Stomach (tissue), 19 donors: ENCODE data around the gene RPS15. TPM values are rescaled to one million over a fixed set of nuclear protein-coding genes. Genes with fewer than 3 reads are reported as not detected.

Source experiments
- DNase-seq, 2 donors: peaks; one replicate each; pipeline versions ENCODE4 v3.0.0 to v3.0.0-alpha.2; 2013 to 2019
- H3K27ac ChIP-seq, 5 donors: fragments of 200-600 bp in 4 of 5; sonication (generic) in 4 of 5; one replicate each; pipeline ENCODE4 v1.5.1; 2013 to 2019; ENCODE audit warnings: mild to moderate bottlenecking in 1 of 5, moderate library complexity in 1 of 5
- H3K27me3 ChIP-seq, 3 donors: fragments of 200-600 bp; sonication (generic); one replicate each; pipeline ENCODE4 v1.5.1; 2017 to 2019; ENCODE audit warnings: mixed run types in 1 of 3
- H3K36me3 ChIP-seq, 4 donors: fragments of 200-600 bp; sonication (generic); 1 replicate in 3 of 4; 2 replicates in 1 of 4; pipeline ENCODE4 v1.5.1; 2016 to 2019
- H3K4me1 ChIP-seq, 4 donors: fragments of 200-600 bp; sonication (generic); one replicate each; pipeline ENCODE4 v1.5.1; 2016 to 2019
- H3K4me3 ChIP-seq, 4 donors: fragments of 200-600 bp; sonication (generic) in 3 of 4; one replicate each; pipeline ENCODE4 v1.5.1; 2016 to 2019; ENCODE audit warnings: mild to moderate bottlenecking in 1 of 4
- H3K9me3 ChIP-seq, 4 donors: fragments of 200-600 bp; sonication (generic); one replicate each; pipeline ENCODE4 v1.5.1; 2016 to 2019
- CTCF ChIP-seq, 7 experiments: fragments of 450-650 bp in 4 of 7; fragments of 200-600 bp in 3 of 7; sonication (generic) in 3 of 7; IDR thresholded peaks; one replicate each; pipeline ENCODE4 v1.5.1; 2016 to 2019; ENCODE audit warnings: antibody characterized with exemption in 7 of 7, control low read depth in 2 of 7, mild to moderate bottlenecking in 1 of 7
- EP300 ChIP-seq: sonication (generic); formaldehyde crosslinking; IDR thresholded peaks from one replicate; pipeline ENCODE4 v1.6.1; 2017; ENCODE audit warnings: antibody characterized with exemption
- POLR2A ChIP-seq, 4 donors: fragments of 450-650 bp; IDR thresholded peaks; one replicate each; pipeline ENCODE4 v1.6.1; 2016; ENCODE audit warnings: antibody characterized with exemption in 4 of 4, control low read depth in 2 of 4, mild to moderate bottlenecking in 1 of 4, moderate library complexity in 1 of 4
- POLR2AphosphoS5 ChIP-seq, 3 donors: sonication (generic); formaldehyde crosslinking; IDR thresholded peaks; one replicate each; pipeline ENCODE4 v1.6.1; 2016; ENCODE audit warnings: antibody characterized with exemption in 3 of 3
- WGBS, 5 donors: extraction: QIAGEN DNeasy Blood & Tissue Kit in 3 of 5; methylation state at CpG; one replicate each; pipeline versions ENCODE4 v1.1.5 to v1.1.7; 2013 to 2018; 5-methylcytosine and 5-hydroxymethylcytosine counted together
- intact Hi-C: fragments of 100-400 bp; cut with DNase I; formaldehyde crosslinking; loops from one replicate; pipeline ENCODE4 v1.15.1; 2023; ENCODE audit warnings: low total_unique reads
- long read RNA-seq, 10 donors: transcript quantifications; one replicate each; lab custom pipeline, GENCODE V29; 2026
- polyA plus RNA-seq, 3 donors: library from polyadenylated mRNA; stranded (reverse); fragments of 200-250 nt; gene quantifications; one replicate each; pipeline ENCODE4 v1.2.3, GENCODE V29; 2013
- total RNA-seq, 5 donors: library from RNA; depleted of rRNA; stranded (reverse); fragments of >200 nt; gene quantifications; one replicate each; pipeline versions ENCODE4 v1.1.0 to v1.2.3, GENCODE V29; 2014 to 2016
- donor health status: healthy with polysubstance abuse.
- donor health status: Bipolar disorder and iron deficiency.
- donor health status: healthy.

The RPS15 gene
- 1,000 to 10,000 TPM in 4 of 5 donors, 100 to 1,000 TPM in 1; 428 to 2,471 (median 1,694) TPM for total RNA-seq
- 1,000 to 10,000 TPM; 2,846 to 4,539 (median 3,866) TPM for polyA plus RNA-seq
- long read RNA-seq, donor 1, transcript RPS15-210 (3 exons, 873 nt) = minor isoform, 19 of 237 reads
- long read RNA-seq, donor 1, transcript RPS15-203 (3 exons, 570 nt) = minor isoform, 7 of 237 reads
- long read RNA-seq, donor 1, transcript RPS15-209 (4 exons, 510 nt) = major isoform, 186 of 237 reads
- long read RNA-seq, donor 1, transcript RPS15-201 (4 exons, 534 nt) = minor isoform, 6 of 237 reads
- long read RNA-seq, donor 1, partial matches to known transcripts = 7 of 237 reads
- long read RNA-seq, donor 1, other reads (novel, unspliced or antisense) = 9 of 237 reads
- long read RNA-seq, donor 2, transcript RPS15-201 (4 exons, 534 nt) = minor isoform, 5 of 247 reads
- long read RNA-seq, donor 2, transcript RPS15-203 (3 exons, 570 nt) = minor isoform, 5 of 247 reads
- long read RNA-seq, donor 2, transcript RPS15-209 (4 exons, 510 nt) = major isoform, 196 of 247 reads
- long read RNA-seq, donor 2, transcript RPS15-210 (3 exons, 873 nt) = minor isoform, 29 of 247 reads
- long read RNA-seq, donor 2, partial matches to known transcripts = 0 of 247 reads
- long read RNA-seq, donor 2, other reads (novel, unspliced or antisense) = 9 of 247 reads
- long read RNA-seq, donor 3, transcript RPS15-201 (4 exons, 534 nt) = minor isoform, 11 of 375 reads
- long read RNA-seq, donor 3, transcript RPS15-210 (3 exons, 873 nt) = minor isoform, 22 of 375 reads
- long read RNA-seq, donor 3, transcript RPS15-209 (4 exons, 510 nt) = major isoform, 308 of 375 reads
- long read RNA-seq, donor 3, partial matches to known transcripts = 5 of 375 reads
- long read RNA-seq, donor 3, other reads (novel, unspliced or antisense) = 23 of 375 reads
- long read RNA-seq, donor 4, transcript RPS15-203 (3 exons, 570 nt) = minor isoform, 5 of 44 reads
- long read RNA-seq, donor 4, transcript RPS15-209 (4 exons, 510 nt) = major isoform, 34 of 44 reads
- long read RNA-seq, donor 4, partial matches to known transcripts = 0 of 44 reads
- long read RNA-seq, donor 4, other reads (novel, unspliced or antisense) = 0 of 44 reads
- long read RNA-seq, donor 5, transcript RPS15-201 (4 exons, 534 nt) = minor isoform, 25 of 630 reads
- long read RNA-seq, donor 5, transcript RPS15-210 (3 exons, 873 nt) = minor isoform, 35 of 630 reads
- long read RNA-seq, donor 5, transcript RPS15-209 (4 exons, 510 nt) = major isoform, 521 of 630 reads
- long read RNA-seq, donor 5, transcript RPS15-203 (3 exons, 570 nt) = minor isoform, 7 of 630 reads
- long read RNA-seq, donor 5, partial matches to known transcripts = 10 of 630 reads
- long read RNA-seq, donor 5, other reads (novel, unspliced or antisense) = 32 of 630 reads
- long read RNA-seq, donor 6, transcript RPS15-210 (3 exons, 873 nt) = minor isoform, 70 of 829 reads
- long read RNA-seq, donor 6, transcript RPS15-201 (4 exons, 534 nt) = minor isoform, 18 of 829 reads
- long read RNA-seq, donor 6, transcript RPS15-209 (4 exons, 510 nt) = major isoform, 654 of 829 reads
- long read RNA-seq, donor 6, transcript RPS15-203 (3 exons, 570 nt) = minor isoform, 12 of 829 reads
- long read RNA-seq, donor 6, partial matches to known transcripts = 17 of 829 reads
- long read RNA-seq, donor 6, other reads (novel, unspliced or antisense) = 52 of 829 reads
- long read RNA-seq, donor 7, transcript RPS15-203 (3 exons, 570 nt) = minor isoform, 24 of 666 reads
- long read RNA-seq, donor 7, transcript RPS15-210 (3 exons, 873 nt) = minor isoform, 40 of 666 reads
- long read RNA-seq, donor 7, transcript RPS15-209 (4 exons, 510 nt) = major isoform, 537 of 666 reads
- long read RNA-seq, donor 7, transcript RPS15-201 (4 exons, 534 nt) = minor isoform, 28 of 666 reads
- long read RNA-seq, donor 7, partial matches to known transcripts = 17 of 666 reads
- long read RNA-seq, donor 7, other reads (novel, unspliced or antisense) = 15 of 666 reads
- long read RNA-seq, donor 8, transcript RPS15-203 (3 exons, 570 nt) = minor isoform, 22 of 594 reads
- long read RNA-seq, donor 8, transcript RPS15-209 (4 exons, 510 nt) = major isoform, 503 of 594 reads
- long read RNA-seq, donor 8, transcript RPS15-210 (3 exons, 873 nt) = minor isoform, 19 of 594 reads
- long read RNA-seq, donor 8, transcript RPS15-201 (4 exons, 534 nt) = minor isoform, 24 of 594 reads
- long read RNA-seq, donor 8, partial matches to known transcripts = 15 of 594 reads
- long read RNA-seq, donor 8, other reads (novel, unspliced or antisense) = 9 of 594 reads
- long read RNA-seq, donor 9, transcript RPS15-209 (4 exons, 510 nt) = major isoform, 406 of 537 reads
- long read RNA-seq, donor 9, transcript RPS15-201 (4 exons, 534 nt) = minor isoform, 25 of 537 reads
- long read RNA-seq, donor 9, transcript RPS15-210 (3 exons, 873 nt) = minor isoform, 11 of 537 reads
- long read RNA-seq, donor 9, transcript RPS15-203 (3 exons, 570 nt) = minor isoform, 54 of 537 reads
- long read RNA-seq, donor 9, partial matches to known transcripts = 30 of 537 reads
- long read RNA-seq, donor 9, other reads (novel, unspliced or antisense) = 10 of 537 reads
- long read RNA-seq, donor 10, transcript RPS15-209 (4 exons, 510 nt) = major isoform, 170 of 217 reads
- long read RNA-seq, donor 10, transcript RPS15-201 (4 exons, 534 nt) = minor isoform, 12 of 217 reads
- long read RNA-seq, donor 10, transcript RPS15-210 (3 exons, 873 nt) = minor isoform, 15 of 217 reads
- long read RNA-seq, donor 10, transcript RPS15-203 (3 exons, 570 nt) = minor isoform, 10 of 217 reads
- long read RNA-seq, donor 10, partial matches to known transcripts = 0 of 217 reads
- long read RNA-seq, donor 10, other reads (novel, unspliced or antisense) = 8 of 217 reads

GRCh38 chr19:1438035-1438932 lies at the start of gene RPS15:
Gene RPS15 (plus strand): TSS chr19:1438396. CDS start chr19:1438426, 30 bp downstream.
- Histone ChIP-seq H3K4me1 (peaks cover 18 to 37% (median 25%) of the 10 kb centered on the region in 4 donors), H3K9me3 (no peaks in the 10 kb centered on the region), H3K4me3 (peak within 1 kb of the TSS; percentile 84 to 95 (median 87)), H3K27me3 (no peaks in the 10 kb centered on the region), H3K27ac (peak within 1 kb of the TSS; percentile 86 to 92 (median 90)), H3K36me3 (peaks cover 53 to 69% (median 66%) of the 10 kb centered on the region in 4 donors)
- 1 to 2% (median 1%) methylated on average over 37 to 100 of the region's 100 CpGs for WGBS, 5 donors
- TF ChIP-seq CTCF (IDR thresholded peaks at IDR 0.05) = peak in 5 of 7 experiments; percentile 82 to 96 (median 93)
- TF ChIP-seq POLR2AphosphoS5 (IDR thresholded peaks at IDR 0.05) = peak; percentile 91 to 98 (median 94)
- no peak for TF ChIP-seq EP300
- peak in 2 of 4 donors; percentile 58 to 82 for TF ChIP-seq POLR2A (IDR thresholded peaks at IDR 0.05)
- intact Hi-C loops = no loop called here
- peak; percentile 96 to 99 for DNase-seq

GRCh38 chr19:1388637-1389026 lies 49.6 kb upstream of the RPS15 start:
- 91 to 98% (median 94%) methylated on average over 8 to 17 of the region's 17 CpGs for WGBS, 5 donors
- Histone ChIP-seq H3K4me3 (no peak overlapping the region), H3K9me3 (no peaks in the 10 kb centered on the region), H3K36me3 (peaks cover 46 to 80% (median 74%) of the 10 kb centered on the region in 4 donors), H3K27ac (no peak overlapping the region), H3K27me3 (no peaks in the 10 kb centered on the region), H3K4me1 (peaks cover 12 to 42% (median 37%) of the 10 kb centered on the region in 4 donors)
- DNase-seq = no peak
- intact Hi-C loops = no loop called here
- TF ChIP-seq POLR2A (IDR thresholded peaks at IDR 0.05) (no peak), CTCF (IDR thresholded peaks at IDR 0.05) (no peak)
